Measurements from ENCODE around the gene OGFR.

DNA sequence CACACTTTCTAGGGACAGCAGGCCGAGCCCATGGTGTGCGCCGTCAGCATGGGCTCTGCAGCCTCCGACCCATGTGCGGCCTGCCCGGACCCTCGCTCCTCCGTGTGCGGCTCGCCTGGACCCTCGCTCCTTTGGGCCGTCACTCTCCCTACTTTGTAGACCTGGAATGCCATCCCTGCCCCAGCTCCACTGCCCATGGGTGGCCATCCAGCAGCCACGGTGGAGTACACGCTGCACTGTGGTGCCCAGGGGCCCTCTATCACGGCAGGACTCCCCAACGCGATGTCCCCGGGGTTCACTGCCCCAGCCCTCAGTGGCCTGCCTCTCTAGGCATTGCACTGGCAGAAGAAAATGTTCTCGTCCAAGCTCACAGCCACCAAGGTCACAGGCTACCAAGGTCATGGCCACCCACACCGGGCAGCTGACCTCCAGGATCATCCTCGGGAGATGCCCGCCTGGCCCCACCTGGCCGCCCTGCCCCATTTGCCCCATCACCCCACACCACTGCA is 32.5 kb upstream of the OGFR start:
- no peak for TF ChIP-seq EZH2phosphoT487 (IDR thresholded peaks at IDR 0.05; ENCODE audit: insufficient read depth, low read depth)
- TF ChIP-seq EZH2 (IDR thresholded peaks at IDR 0.05; ENCODE audit: insufficient read depth, poor library complexity, severe bottlenecking), result no peak
